ENCODE data around the gene C10orf53.
"Not testable (repeated sequence)": the region's sequence is repeated elsewhere in the genome, so short reads cannot be mapped to it uniquely, and the experiment has no call there.

The C10orf53 gene

DNA sequence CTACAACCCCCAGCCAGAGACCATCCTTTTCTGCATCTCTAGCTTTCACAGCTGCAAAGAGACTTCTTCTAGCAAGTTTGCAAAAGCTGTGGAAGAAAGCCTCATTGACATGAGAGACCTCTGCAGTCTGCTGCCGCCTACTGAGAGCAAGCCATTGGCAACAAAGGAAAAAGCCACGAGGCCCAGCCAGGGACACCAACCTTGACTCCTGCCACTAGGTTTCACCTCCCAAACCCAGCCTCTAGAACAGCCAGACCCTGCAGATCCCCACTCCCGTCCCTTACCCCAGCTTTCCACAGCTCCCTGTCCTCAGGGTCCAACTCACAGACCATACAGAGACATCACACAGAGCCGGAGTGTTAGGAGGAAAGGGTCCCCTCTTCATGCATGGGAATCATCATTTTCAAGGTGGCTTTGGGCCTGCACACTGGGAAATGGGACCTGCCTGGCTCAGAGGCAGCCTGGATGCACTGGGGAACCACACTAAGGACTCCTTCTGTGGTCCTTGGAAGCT lies 14.6 kb upstream of the C10orf53 start:
- Histone ChIP-seq H3K36me3 (ENCODE audit: insufficient read depth, low read length) (no peaks in the 10 kb centered on the region), H3K79me2 (ENCODE audit: control insufficient read depth, insufficient read depth, low read length, unreplicated experiment) (no peaks in the 10 kb centered on the region), H2AFZ (ENCODE audit: low read length, unreplicated experiment) (no peak overlapping the region), H3K27ac (ENCODE audit: low read depth, low read length) (no peak overlapping the region), H3K4me3 (ENCODE audit: low read depth, low read length) (no peak overlapping the region), H3K4me1 (ENCODE audit: control insufficient read depth, insufficient read depth, low read length, unreplicated experiment) (no peaks in the 10 kb centered on the region), H3K27me3 (ENCODE audit: insufficient read depth, low read length) (peaks cover 96% of the 10 kb centered on the region)

DNA sequence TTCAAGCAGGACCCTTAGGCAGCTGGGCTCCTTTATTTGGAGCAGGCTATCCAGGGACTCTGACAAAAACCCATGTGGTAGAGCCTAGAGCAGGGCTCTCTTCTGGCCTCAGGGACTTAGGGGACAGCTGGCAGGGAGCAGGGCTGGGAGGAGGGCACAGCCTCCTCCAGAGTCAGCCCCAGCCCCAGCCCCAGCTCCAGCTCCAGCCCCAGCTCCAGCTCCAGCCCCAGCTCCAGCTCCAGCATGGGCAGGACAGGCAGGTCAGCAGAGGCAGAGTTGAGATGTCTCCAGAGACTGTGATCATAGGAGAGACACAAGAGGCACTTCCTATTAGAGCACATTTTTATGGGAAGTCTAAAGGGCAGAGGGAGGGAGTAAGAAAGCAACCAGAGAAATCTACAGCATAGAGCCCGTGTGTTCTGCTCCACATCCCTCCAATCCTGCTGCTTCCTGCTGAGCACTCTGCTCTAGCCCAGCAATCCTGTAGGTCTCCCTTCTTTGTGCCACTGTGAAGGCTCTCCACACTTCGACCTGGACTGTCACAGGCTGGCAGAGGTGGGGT lies 13.3 kb upstream of the C10orf53 start:
- H3K4me3 ChIP-seq (ENCODE audit: low read depth, low read length): no peak overlapping the region
- no peaks in the 10 kb centered on the region for H3K79me2 ChIP-seq (ENCODE audit: control insufficient read depth, insufficient read depth, low read length, unreplicated experiment)
- no peak overlapping the region for H2AFZ ChIP-seq (ENCODE audit: low read length, unreplicated experiment)
- H3K36me3 ChIP-seq (ENCODE audit: insufficient read depth, low read length): no peaks in the 10 kb centered on the region
- H3K27me3 ChIP-seq (ENCODE audit: insufficient read depth, low read length): peaks cover 98% of the 10 kb centered on the region
- H3K4me1 ChIP-seq (ENCODE audit: control insufficient read depth, insufficient read depth, low read length, unreplicated experiment): no peaks in the 10 kb centered on the region
- no peak overlapping the region for H3K27ac ChIP-seq (ENCODE audit: low read depth, low read length)

GRCh38 chr10:49666685-49667084 lies 12.8 kb upstream of the C10orf53 start:
- H3K4me3 ChIP-seq (ENCODE audit: low read depth, low read length): no peak overlapping the region
- H3K27ac ChIP-seq (ENCODE audit: low read depth, low read length): no peak overlapping the region
- peaks cover 98% of the 10 kb centered on the region for H3K27me3 ChIP-seq (ENCODE audit: insufficient read depth, low read length)
- no peaks in the 10 kb centered on the region for H3K36me3 ChIP-seq (ENCODE audit: insufficient read depth, low read length)
- no peak overlapping the region for H2AFZ ChIP-seq (ENCODE audit: low read length, unreplicated experiment)
- no peaks in the 10 kb centered on the region for H3K79me2 ChIP-seq (ENCODE audit: control insufficient read depth, insufficient read depth, low read length, unreplicated experiment)
- H3K4me1 ChIP-seq (ENCODE audit: control insufficient read depth, insufficient read depth, low read length, unreplicated experiment): no peaks in the 10 kb centered on the region

- Histone ChIP-seq H3K27ac (ENCODE audit: low read depth, low read length) (no peak overlapping the region), H3K4me1 (ENCODE audit: control insufficient read depth, insufficient read depth, low read length, unreplicated experiment) (no peaks in the 10 kb centered on the region), H3K36me3 (ENCODE audit: insufficient read depth, low read length) (no peaks in the 10 kb centered on the region), H3K79me2 (ENCODE audit: control insufficient read depth, insufficient read depth, low read length, unreplicated experiment) (no peaks in the 10 kb centered on the region), H2AFZ (ENCODE audit: low read length, unreplicated experiment) (no peak overlapping the region), H3K27me3 (ENCODE audit: insufficient read depth, low read length) (peaks cover 98% of the 10 kb centered on the region), H3K4me3 (ENCODE audit: low read depth, low read length) (no peak overlapping the region)
Measured at GRCh38 chr10:49667991-49668390, 11.5 kb upstream of the C10orf53 start.

- peaks cover 98% of the 10 kb centered on the region for H3K27me3 ChIP-seq (ENCODE audit: insufficient read depth, low read length)
- H3K4me1 ChIP-seq (ENCODE audit: control insufficient read depth, insufficient read depth, low read length, unreplicated experiment): no peaks in the 10 kb centered on the region
- H3K36me3 ChIP-seq (ENCODE audit: insufficient read depth, low read length): no peaks in the 10 kb centered on the region
- no peak overlapping the region for H3K4me3 ChIP-seq (ENCODE audit: low read depth, low read length)
- no peak overlapping the region for H2AFZ ChIP-seq (ENCODE audit: low read length, unreplicated experiment)
- no peaks in the 10 kb centered on the region for H3K79me2 ChIP-seq (ENCODE audit: control insufficient read depth, insufficient read depth, low read length, unreplicated experiment)
- no peak overlapping the region for H3K27ac ChIP-seq (ENCODE audit: low read depth, low read length)
Measured at GRCh38 chr10:49668684-49669083, 10.8 kb upstream of the C10orf53 start.

- peak overlapping the region; percentile 73 for H2AFZ ChIP-seq (ENCODE audit: low read length, unreplicated experiment)
- H3K4me3 ChIP-seq (ENCODE audit: low read depth, low read length): peak overlapping the region; percentile 66
- H3K27me3 ChIP-seq (ENCODE audit: insufficient read depth, low read length): peaks cover 85% of the 10 kb centered on the region
Measured at GRCh38 chr10:49678827-49679479, 498 bp upstream of the C10orf53 start.

GRCh38 chr10:49682449-49682848 lies 3.0 kb downstream of the C10orf53 start:
- peaks cover 80% of the 10 kb centered on the region for H3K27me3 ChIP-seq (ENCODE audit: insufficient read depth, low read length)
- H2AFZ ChIP-seq (ENCODE audit: low read length, unreplicated experiment); H3K36me3 ChIP-seq (ENCODE audit: insufficient read depth, low read length): not testable (repeated sequence)

More at GRCh38 chr10:49678827-49679479, 498 bp upstream of the C10orf53 start:
- H3K36me3 ChIP-seq (ENCODE audit: insufficient read depth, low read length): no peaks in the 10 kb centered on the region
- no peak overlapping the region for H3K27ac ChIP-seq (ENCODE audit: low read depth, low read length)
- H3K4me1 ChIP-seq (ENCODE audit: control insufficient read depth, insufficient read depth, low read length, unreplicated experiment): no peaks in the 10 kb centered on the region
- H3K79me2 ChIP-seq (ENCODE audit: control insufficient read depth, insufficient read depth, low read length, unreplicated experiment): no peaks in the 10 kb centered on the region

GRCh38 chr10:49682879-49683278 lies 3.4 kb downstream of the C10orf53 start:
- Histone ChIP-seq H3K36me3 (ENCODE audit: insufficient read depth, low read length) (no peaks in the 10 kb centered on the region), H3K79me2 (ENCODE audit: control insufficient read depth, insufficient read depth, low read length, unreplicated experiment) (no peaks in the 10 kb centered on the region), H3K27me3 (ENCODE audit: insufficient read depth, low read length) (peaks cover 80% of the 10 kb centered on the region), H2AFZ (ENCODE audit: low read length, unreplicated experiment) (no peak overlapping the region), H3K4me1 (ENCODE audit: control insufficient read depth, insufficient read depth, low read length, unreplicated experiment) (no peaks in the 10 kb centered on the region), H3K4me3 (ENCODE audit: low read depth, low read length) (no peak overlapping the region), H3K27ac (ENCODE audit: low read depth, low read length) (no peak overlapping the region)

More at GRCh38 chr10:49682449-49682848, 3.0 kb downstream of the C10orf53 start:
- H3K27ac ChIP-seq (ENCODE audit: low read depth, low read length); H3K79me2 ChIP-seq (ENCODE audit: control insufficient read depth, insufficient read depth, low read length, unreplicated experiment); H3K4me1 ChIP-seq (ENCODE audit: control insufficient read depth, insufficient read depth, low read length, unreplicated experiment); H3K4me3 ChIP-seq (ENCODE audit: low read depth, low read length): not testable (repeated sequence)

GRCh38 chr10:49686651-49687050 lies 7.2 kb downstream of the C10orf53 start:
- Histone ChIP-seq H3K4me1 (ENCODE audit: control insufficient read depth, insufficient read depth, low read length, unreplicated experiment) (no peaks in the 10 kb centered on the region), H3K27ac (ENCODE audit: low read depth, low read length) (no peak overlapping the region), H2AFZ (ENCODE audit: low read length, unreplicated experiment) (no peak overlapping the region), H3K79me2 (ENCODE audit: control insufficient read depth, insufficient read depth, low read length, unreplicated experiment) (no peaks in the 10 kb centered on the region), H3K36me3 (ENCODE audit: insufficient read depth, low read length) (no peaks in the 10 kb centered on the region), H3K4me3 (ENCODE audit: low read depth, low read length) (no peak overlapping the region), H3K27me3 (ENCODE audit: insufficient read depth, low read length) (peaks cover 80% of the 10 kb centered on the region)

GRCh38 chr10:49688261-49688846 lies 8.9 kb downstream of the C10orf53 start:
- Histone ChIP-seq H3K27ac (ENCODE audit: low read depth, low read length) (no peak overlapping the region), H3K36me3 (ENCODE audit: insufficient read depth, low read length) (no peaks in the 10 kb centered on the region), H2AFZ (ENCODE audit: low read length, unreplicated experiment) (no peak overlapping the region), H3K79me2 (ENCODE audit: control insufficient read depth, insufficient read depth, low read length, unreplicated experiment) (no peaks in the 10 kb centered on the region), H3K4me3 (ENCODE audit: low read depth, low read length) (no peak overlapping the region), H3K27me3 (ENCODE audit: insufficient read depth, low read length) (peaks cover 93% of the 10 kb centered on the region), H3K4me1 (ENCODE audit: control insufficient read depth, insufficient read depth, low read length, unreplicated experiment) (no peaks in the 10 kb centered on the region)

GRCh38 chr10:49688920-49689319 lies 9.5 kb downstream of the C10orf53 start:
- Histone ChIP-seq H3K27me3 (ENCODE audit: insufficient read depth, low read length) (peaks cover 94% of the 10 kb centered on the region), H3K4me3 (ENCODE audit: low read depth, low read length) (no peak overlapping the region)

More at GRCh38 chr10:49688920-49689319, 9.5 kb downstream of the C10orf53 start:
- no peak overlapping the region for H2AFZ ChIP-seq (ENCODE audit: low read length, unreplicated experiment)
- no peaks in the 10 kb centered on the region for H3K79me2 ChIP-seq (ENCODE audit: control insufficient read depth, insufficient read depth, low read length, unreplicated experiment)
- H3K36me3 ChIP-seq (ENCODE audit: insufficient read depth, low read length): no peaks in the 10 kb centered on the region
- H3K4me1 ChIP-seq (ENCODE audit: control insufficient read depth, insufficient read depth, low read length, unreplicated experiment): no peaks in the 10 kb centered on the region
- no peak overlapping the region for H3K27ac ChIP-seq (ENCODE audit: low read depth, low read length)

Measured in ACC112 (cell line).